Tibial nerve (tissue), 4 donors: ENCODE results near the gene LDB3. TPM values are rescaled to one million over a fixed set of nuclear protein-coding genes. Genes with fewer than 3 reads are reported as not detected.

Experiments used
- DNase-seq, 2 donors: peaks; one replicate each; pipeline ENCODE4 v3.0.0-alpha.2; 2019; ENCODE audit warnings: low spot score in 2 of 2
- H3K27ac ChIP-seq, 4 donors: fragments of 200-600 bp; sonication (generic) in 3 of 4; one replicate each; pipeline ENCODE4 v1.5.1; 2017 to 2019; ENCODE audit warnings: mild to moderate bottlenecking in 1 of 4
- H3K27me3 ChIP-seq, 2 donors: fragments of 200-600 bp; sonication (generic) in 1 of 2; one replicate each; pipeline versions ENCODE4 v1.5.1 to v1.6.0; 2017 to 2019
- H3K36me3 ChIP-seq, 3 donors: fragments of 200-600 bp; sonication (generic); one replicate each; pipeline ENCODE4 v1.5.1; 2018 to 2019
- H3K4me1 ChIP-seq, 4 donors: fragments of 200-600 bp; sonication (generic) in 3 of 4; one replicate each; pipeline ENCODE4 v1.5.1; 2017 to 2019
- H3K4me3 ChIP-seq, 4 donors: fragments of 200-600 bp; sonication (generic) in 3 of 4; one replicate each; pipeline ENCODE4 v1.5.1; 2017 to 2019; ENCODE audit warnings: mild to moderate bottlenecking in 1 of 4, moderate library complexity in 1 of 4
- H3K9me3 ChIP-seq, 4 donors: fragments of 200-600 bp; sonication (generic) in 3 of 4; one replicate each; pipeline ENCODE4 v1.5.1; 2017 to 2019
- CTCF ChIP-seq, 5 experiments: fragments of 200-600 bp in 3 of 5; fragments of 450-650 bp in 2 of 5; sonication (generic) in 3 of 5; IDR thresholded peaks; one replicate each; pipeline ENCODE4 v1.5.1; 2016 to 2019; ENCODE audit warnings: antibody characterized with exemption in 5 of 5, mild to moderate bottlenecking in 3 of 5, moderate library complexity in 2 of 5
- EP300 ChIP-seq, 2 donors: sonication (generic); formaldehyde crosslinking; IDR thresholded peaks; one replicate each; pipeline ENCODE4 v1.6.1; 2017; ENCODE audit warnings: antibody characterized with exemption in 2 of 2, mild to moderate bottlenecking in 1 of 2
- POLR2A ChIP-seq, 2 donors: fragments of 450-650 bp; IDR thresholded peaks; one replicate each; pipeline ENCODE4 v1.6.1; 2017; ENCODE audit warnings: antibody characterized with exemption in 2 of 2, mild to moderate bottlenecking in 2 of 2, moderate library complexity in 2 of 2
- WGBS, 2 donors: methylation state at CpG; one replicate each; pipeline ENCODE4 v1.1.5; 2018; 5-methylcytosine and 5-hydroxymethylcytosine counted together
- total RNA-seq, 4 donors: library from RNA; depleted of rRNA; stranded (reverse); fragments of >200 nt; gene quantifications; one replicate each; pipeline ENCODE4 v1.1.0, GENCODE V29; 2016

The LDB3 gene
- total RNA-seq, 4 donors from 2014 or later: 5.4 to 18.6 (median 7.5) TPM

- no peaks in the 10 kb centered on the region for H3K36me3 ChIP-seq
- no peak overlapping the region for H3K27ac ChIP-seq
- H3K9me3 ChIP-seq: no peaks in the 10 kb centered on the region
- no peak for TF ChIP-seq POLR2A (IDR thresholded peaks at IDR 0.05)
- TF ChIP-seq EP300 (IDR thresholded peaks at IDR 0.05): no peak
- TF ChIP-seq CTCF (IDR thresholded peaks at IDR 0.05): no peak
- H3K27me3 ChIP-seq: no peaks in the 10 kb centered on the region
- WGBS, 2 donors: 87 to 90% methylated on average over 9 to 14 of the region's 19 CpGs
- H3K4me1 ChIP-seq: peaks cover 0 to 7% (median 0%) of the 10 kb centered on the region in 4 donors
- DNase-seq: no peak
- H3K4me3 ChIP-seq: no peak overlapping the region
These were observed 5.9 kb upstream of the LDB3 start for GRCh38 chr10:86662186-86663045.

GRCh38 chr10:86663046-86663345 lies 5.3 kb upstream of the LDB3 start:
- H3K4me1 ChIP-seq: peaks cover 0 to 7% (median 0%) of the 10 kb centered on the region in 4 donors
- DNase-seq: no peak
- no peak overlapping the region for H3K4me3 ChIP-seq
- no peak overlapping the region for H3K27ac ChIP-seq
- WGBS, 2 donors: 75 to 80% methylated on average over 8 of the region's 8 CpGs
- TF ChIP-seq EP300 (IDR thresholded peaks at IDR 0.05) (no peak), CTCF (IDR thresholded peaks at IDR 0.05) (no peak), POLR2A (IDR thresholded peaks at IDR 0.05) (no peak)
- no peaks in the 10 kb centered on the region for H3K27me3 ChIP-seq
- H3K9me3 ChIP-seq: no peaks in the 10 kb centered on the region
- H3K36me3 ChIP-seq: no peaks in the 10 kb centered on the region

GRCh38 chr10:86663576-86664339 lies 4.6 kb upstream of the LDB3 start:
- DNase-seq: no peak
- peaks cover 0 to 7% (median 0%) of the 10 kb centered on the region in 4 donors for H3K4me1 ChIP-seq
- TF ChIP-seq POLR2A (IDR thresholded peaks at IDR 0.05) (no peak), CTCF (IDR thresholded peaks at IDR 0.05) (no peak)
- no peak overlapping the region for H3K4me3 ChIP-seq
- no peaks in the 10 kb centered on the region for H3K27me3 ChIP-seq
- 93 to 95% methylated on average over 8 to 10 of the region's 10 CpGs for WGBS, 2 donors
- no peak overlapping the region for H3K27ac ChIP-seq
- no peaks in the 10 kb centered on the region for H3K36me3 ChIP-seq
- no peaks in the 10 kb centered on the region for H3K9me3 ChIP-seq

GRCh38 chr10:86664341-86665217 lies 3.7 kb upstream of the LDB3 start:
- 62 to 65% methylated on average over 13 of the region's 13 CpGs for WGBS, 2 donors
- H3K36me3 ChIP-seq: no peaks in the 10 kb centered on the region
- no peaks in the 10 kb centered on the region for H3K27me3 ChIP-seq
- no peaks in the 10 kb centered on the region for H3K9me3 ChIP-seq
- no peak overlapping the region for H3K27ac ChIP-seq
- no peak for DNase-seq
- H3K4me1 ChIP-seq: peaks cover 0 to 7% (median 0%) of the 10 kb centered on the region in 4 donors
- no peak overlapping the region for H3K4me3 ChIP-seq
- TF ChIP-seq CTCF (IDR thresholded peaks at IDR 0.05) (no peak), POLR2A (IDR thresholded peaks at IDR 0.05) (no peak), EP300 (IDR thresholded peaks at IDR 0.05) (no peak)
